Subcutaneous abdominal adipose tissue (tissue), 5 donors: Measurements from ENCODE around the gene C19orf44.

Source experiments
- H3K27ac ChIP-seq: one replicate; pipeline ENCODE4 v1.7.0; 2013; ENCODE audit warnings: low read depth, mild to moderate bottlenecking, inconsistent platforms, low read length, moderate library complexity
- H3K27me3 ChIP-seq, 5 donors: one replicate each; pipeline ENCODE4 v1.7.0; 2013; ENCODE audit warnings: low read length in 5 of 5, inconsistent platforms in 1 of 5; ENCODE audit not compliant: control insufficient read depth in 5 of 5, insufficient read depth in 4 of 5
- H3K36me3 ChIP-seq, 5 donors: one replicate each; pipeline ENCODE4 v1.7.0; 2013; ENCODE audit warnings: low read length in 5 of 5; ENCODE audit not compliant: control insufficient read depth in 5 of 5, insufficient read depth in 5 of 5
- H3K4me1 ChIP-seq, 5 donors: one replicate each; pipeline ENCODE4 v1.7.0; 2013; ENCODE audit warnings: low read length in 5 of 5, mild to moderate bottlenecking in 3 of 5, moderate library complexity in 1 of 5; ENCODE audit not compliant: control insufficient read depth in 5 of 5, insufficient read depth in 5 of 5
- H3K4me3 ChIP-seq, 5 donors: one replicate each; pipeline ENCODE4 v1.7.0; 2013; ENCODE audit warnings: low read length in 5 of 5, low read depth in 1 of 5
- H3K9ac ChIP-seq, 5 donors: one replicate each; pipeline ENCODE4 v1.7.0; 2013; ENCODE audit warnings: low read length in 5 of 5, mild to moderate bottlenecking in 4 of 5, moderate library complexity in 3 of 5
- H3K9me3 ChIP-seq, 5 donors: one replicate each; pipeline ENCODE4 v1.7.0; 2013; ENCODE audit warnings: low read length in 5 of 5; ENCODE audit not compliant: control insufficient read depth in 5 of 5
- donor health status: healthy.
- donor health status: healthy.
- donor health status: healthy.
- donor health status: healthy.
- donor health status: healthy.

Gene C19orf44

GRCh38 chr19:16569609-16570320 lies 73.6 kb downstream of the C19orf44 start:
- Histone ChIP-seq H3K9ac (no peak overlapping the region), H3K27ac (no peak overlapping the region), H3K4me1 (peaks cover 14 to 37% (median 36%) of the 10 kb centered on the region in 5 donors), H3K4me3 (no peak overlapping the region), H3K27me3 (no peaks in the 10 kb centered on the region), H3K36me3 (peaks cover 3 to 48% (median 30%) of the 10 kb centered on the region in 5 donors), H3K9me3 (no peaks in the 10 kb centered on the region)
